ENCODE measurements around the gene TRIM44. TPM values are rescaled to one million over a fixed set of nuclear protein-coding genes. Genes with fewer than 3 reads are reported as not detected.

The TRIM44 gene
- total RNA-seq, result 10 to 100 TPM; 37.4 to 40.1 TPM

- H3K27ac Mint-ChIP-seq, result peak within 1 kb of the TSS; percentile 97
- TF ChIP-seq CTCF (IDR thresholded peaks at IDR 0.05), result no peak
- H3K36me3 Mint-ChIP-seq (ENCODE audit: low read depth), result peaks cover 33% of the 10 kb centered on the region
- ATAC-seq (peak; percentile 86), DNase-seq (peak; percentile 89)
- H3K9me3 Mint-ChIP-seq, result peaks cover 30% of the 10 kb centered on the region
- intact Hi-C loops (cut with micrococcal nuclease), result no loop called here
- peaks cover 38% of the 10 kb centered on the region for H3K4me1 Mint-ChIP-seq (ENCODE audit: low read depth)
- no peaks in the 10 kb centered on the region for H3K27me3 Mint-ChIP-seq
- peak within 1 kb of the TSS; percentile 92 for H3K4me3 Mint-ChIP-seq
- ChIA-PET POLR2A (interaction anchor here (1.2 kb wide), 1 partner anchor 11 kb away, joined by 3 read pairs; no protein-coding TSS in a partner anchor), CTCF (no interaction called here)
These were observed at the start of gene TRIM44 for GRCh38 chr11:35662649-35663407. TRIM44 (plus strand) TSS chr11:35662775; CDS start chr11:35663112, 337 bp downstream.

GRCh38 chr11:35614939-35615569, 47.5 kb upstream of the TRIM44 start:
- Mint-ChIP-seq H3K9me3 (no peaks in the 10 kb centered on the region), H3K36me3 (ENCODE audit: low read depth) (no peaks in the 10 kb centered on the region), H3K27ac (no peak overlapping the region), H3K4me1 (ENCODE audit: low read depth) (peaks cover 6% of the 10 kb centered on the region), H3K27me3 (peaks cover 34% of the 10 kb centered on the region), H3K4me3 (no peak overlapping the region)
- DNase-seq, result no peak
- no peak for ATAC-seq
- no peak for TF ChIP-seq CTCF (IDR thresholded peaks at IDR 0.05)
- ChIA-PET POLR2A (no interaction called here), CTCF (interaction anchor here (0.6 to 3.2 kb wide), 14 partner anchors 7 to 651 kb away, joined by 3 to 25 read pairs (median 3); no protein-coding TSS in a partner anchor)
- intact Hi-C loops (cut with micrococcal nuclease), result loop anchor here (5.0 kb wide), 1 partner anchor 652 kb away; no protein-coding TSS in a partner anchor

GRCh38 chr11:35615921-35616900, 46.4 kb upstream of the TRIM44 start:
- H3K4me1 Mint-ChIP-seq (ENCODE audit: low read depth), result peaks cover 8% of the 10 kb centered on the region
- peak; percentile 46 for DNase-seq
- POLR2A ChIA-PET, result no interaction called here
- no peak overlapping the region for H3K27ac Mint-ChIP-seq
- no peak overlapping the region for H3K4me3 Mint-ChIP-seq
- H3K9me3 Mint-ChIP-seq, result no peaks in the 10 kb centered on the region
- H3K36me3 Mint-ChIP-seq (ENCODE audit: low read depth), result no peaks in the 10 kb centered on the region
- intact Hi-C loops (cut with micrococcal nuclease), result loop anchor here (2.0 to 5.0 kb wide), 2 partner anchors 205 to 651 kb away; no protein-coding TSS in a partner anchor
- CTCF ChIA-PET, result interaction anchor here (0.6 to 3.2 kb wide), 19 partner anchors 9 to 650 kb away, joined by 3 to 25 read pairs (median 3); no protein-coding TSS in a partner anchor
- peaks cover 44% of the 10 kb centered on the region for H3K27me3 Mint-ChIP-seq
- peak; percentile 87 for TF ChIP-seq CTCF (IDR thresholded peaks at IDR 0.05)
- ATAC-seq, result peak; percentile 34

GRCh38 chr11:35617316-35617686, 45.3 kb upstream of the TRIM44 start:
- Mint-ChIP-seq H3K9me3 (no peaks in the 10 kb centered on the region), H3K36me3 (ENCODE audit: low read depth) (no peaks in the 10 kb centered on the region), H3K27me3 (peaks cover 47% of the 10 kb centered on the region), H3K27ac (no peak overlapping the region), H3K4me3 (peak overlapping the region; percentile 63), H3K4me1 (ENCODE audit: low read depth) (peaks cover 8% of the 10 kb centered on the region)
- no peak for ATAC-seq
- POLR2A ChIA-PET, result no interaction called here
- DNase-seq, result no peak
- intact Hi-C loops (cut with micrococcal nuclease), result loop anchor here (2.0 to 5.0 kb wide), 2 partner anchors 204 to 650 kb away; no protein-coding TSS in a partner anchor
- no peak for TF ChIP-seq CTCF (IDR thresholded peaks at IDR 0.05)
- CTCF ChIA-PET, result interaction anchor here (0.7 to 3.9 kb wide), 4 partner anchors 59 to 1223 kb away, joined by 3 to 22 read pairs (median 3); no protein-coding TSS in a partner anchor

All from activated CD8-positive, alpha-beta T cell treated with anti-CD3 and anti-CD28 coated beads for 36 hours (primary cell).